Measurements from ENCODE around the gene MRPL40. TPM values are rescaled to one million over a fixed set of nuclear protein-coding genes. Genes with fewer than 3 reads are reported as not detected.

Gene MRPL40
- total and polyA plus RNA-seq, 2 of the 13 experiments (the other 11 are each of a cell fraction or from before 2014, with no cell fraction given) = 42.7 to 79.7 TPM

DNA sequence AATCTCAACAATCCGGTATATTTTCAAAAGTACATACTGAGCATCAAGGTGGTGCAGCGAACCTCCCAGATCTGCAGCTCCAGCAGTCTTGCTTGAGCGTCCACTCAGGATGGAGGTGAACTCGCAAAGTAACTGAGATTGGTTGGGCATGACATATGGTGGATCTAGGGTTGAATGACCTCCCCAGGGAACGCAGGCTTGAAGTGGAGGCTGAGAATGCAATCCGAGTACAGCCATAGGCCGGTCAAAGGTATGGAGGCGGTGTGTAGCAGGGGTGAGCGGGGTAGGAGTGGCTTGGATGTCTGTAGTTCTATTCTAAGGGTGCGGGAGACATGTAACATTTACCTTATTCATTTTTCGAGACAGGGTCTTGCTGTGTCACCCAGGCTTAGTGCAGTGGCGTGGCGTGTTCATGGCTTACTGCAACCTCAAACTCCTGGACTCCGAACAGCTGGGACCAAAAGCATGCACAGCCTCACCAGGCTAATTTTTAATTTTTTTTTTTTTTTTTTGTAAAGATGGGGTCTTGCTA lies 15.8 kb downstream of the MRPL40 start (continued):
- TF ChIP-seq ERF (CRISPR knock-in tag; IDR thresholded peaks at IDR 0.05) = no peak
- peak; percentile 10; the same call in 1 of the 2 replicates for TF ChIP-seq HDAC2 (CRISPR knock-in tag; IDR thresholded peaks at IDR 0.05)
- TF ChIP-seq ZNF232 (CRISPR knock-in tag; IDR thresholded peaks at IDR 0.05; ENCODE audit: borderline replicate concordance) = no peak
- TF ChIP-seq FOXK2 (IDR thresholded peaks at IDR 0.05) = no peak
- no peak for TF ChIP-seq ZNF343 (CRISPR knock-in tag; IDR thresholded peaks at IDR 0.05)
- TF ChIP-seq ZSCAN9 (CRISPR knock-in tag; IDR thresholded peaks at IDR 0.05; ENCODE audit: borderline replicate concordance) = no peak
- TF ChIP-seq EEA1 (CRISPR knock-in tag; IDR thresholded peaks at IDR 0.05; ENCODE audit: borderline replicate concordance) = no peak
- 0 out of 2 replicates have a peak, but pooled peaks have one; percentile 2 for TF ChIP-seq RNF2 (conservative IDR thresholded peaks at IDR 0.05; ENCODE audit: low read depth)
- TF ChIP-seq, protein P1, sequence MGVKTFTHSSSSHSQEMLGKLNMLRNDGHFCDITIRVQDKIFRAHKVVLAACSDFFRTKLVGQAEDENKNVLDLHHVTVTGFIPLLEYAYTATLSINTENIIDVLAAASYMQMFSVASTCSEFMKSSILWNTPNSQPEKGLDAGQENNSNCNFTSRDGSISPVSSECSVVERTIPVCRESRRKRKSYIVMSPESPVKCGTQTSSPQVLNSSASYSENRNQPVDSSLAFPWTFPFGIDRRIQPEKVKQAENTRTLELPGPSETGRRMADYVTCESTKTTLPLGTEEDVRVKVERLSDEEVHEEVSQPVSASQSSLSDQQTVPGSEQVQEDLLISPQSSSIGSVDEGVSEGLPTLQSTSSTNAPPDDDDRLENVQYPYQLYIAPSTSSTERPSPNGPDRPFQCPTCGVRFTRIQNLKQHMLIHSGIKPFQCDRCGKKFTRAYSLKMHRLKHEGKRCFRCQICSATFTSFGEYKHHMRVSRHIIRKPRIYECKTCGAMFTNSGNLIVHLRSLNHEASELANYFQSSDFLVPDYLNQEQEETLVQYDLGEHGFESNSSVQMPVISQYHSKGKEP (CRISPR knock-in tag; IDR thresholded peaks at IDR 0.05) = no peak
- TF ChIP-seq KMT2B (CRISPR knock-in tag; IDR thresholded peaks at IDR 0.05) = no peak
- TF ChIP-seq NFE2L1 (CRISPR knock-in tag; IDR thresholded peaks at IDR 0.05; ENCODE audit: borderline replicate concordance) = no peak
- TF ChIP-seq RAD51 (IDR thresholded peaks at IDR 0.05; ENCODE audit: borderline replicate concordance) = no peak
- TF ChIP-seq LCORL (IDR thresholded peaks at IDR 0.05) = no peak
- no peak for TF ChIP-seq LCORL (CRISPR knock-in tag; IDR thresholded peaks at IDR 0.05)
- 0 out of 2 replicates have a peak, but pooled peaks have one; percentile 1 for TF ChIP-seq CTCF (CRISPR knock-in tag; IDR thresholded peaks at IDR 0.05)
- no peak for TF ChIP-seq ZSCAN22 (CRISPR knock-in tag; IDR thresholded peaks at IDR 0.05)
- TF ChIP-seq HNRNPH1 (optimal IDR thresholded peaks at IDR 0.05; ENCODE audit: low read depth, low read length) = no peak
- TF ChIP-seq ATF7-NPFF (CRISPR knock-in tag; IDR thresholded peaks at IDR 0.05; ENCODE audit: low read depth) = no peak
- no peak for TF ChIP-seq MAFG (CRISPR knock-in tag; IDR thresholded peaks at IDR 0.05)
- TF ChIP-seq ZNF709 (CRISPR knock-in tag; IDR thresholded peaks at IDR 0.05) = no peak
- TF ChIP-seq, protein P2, sequence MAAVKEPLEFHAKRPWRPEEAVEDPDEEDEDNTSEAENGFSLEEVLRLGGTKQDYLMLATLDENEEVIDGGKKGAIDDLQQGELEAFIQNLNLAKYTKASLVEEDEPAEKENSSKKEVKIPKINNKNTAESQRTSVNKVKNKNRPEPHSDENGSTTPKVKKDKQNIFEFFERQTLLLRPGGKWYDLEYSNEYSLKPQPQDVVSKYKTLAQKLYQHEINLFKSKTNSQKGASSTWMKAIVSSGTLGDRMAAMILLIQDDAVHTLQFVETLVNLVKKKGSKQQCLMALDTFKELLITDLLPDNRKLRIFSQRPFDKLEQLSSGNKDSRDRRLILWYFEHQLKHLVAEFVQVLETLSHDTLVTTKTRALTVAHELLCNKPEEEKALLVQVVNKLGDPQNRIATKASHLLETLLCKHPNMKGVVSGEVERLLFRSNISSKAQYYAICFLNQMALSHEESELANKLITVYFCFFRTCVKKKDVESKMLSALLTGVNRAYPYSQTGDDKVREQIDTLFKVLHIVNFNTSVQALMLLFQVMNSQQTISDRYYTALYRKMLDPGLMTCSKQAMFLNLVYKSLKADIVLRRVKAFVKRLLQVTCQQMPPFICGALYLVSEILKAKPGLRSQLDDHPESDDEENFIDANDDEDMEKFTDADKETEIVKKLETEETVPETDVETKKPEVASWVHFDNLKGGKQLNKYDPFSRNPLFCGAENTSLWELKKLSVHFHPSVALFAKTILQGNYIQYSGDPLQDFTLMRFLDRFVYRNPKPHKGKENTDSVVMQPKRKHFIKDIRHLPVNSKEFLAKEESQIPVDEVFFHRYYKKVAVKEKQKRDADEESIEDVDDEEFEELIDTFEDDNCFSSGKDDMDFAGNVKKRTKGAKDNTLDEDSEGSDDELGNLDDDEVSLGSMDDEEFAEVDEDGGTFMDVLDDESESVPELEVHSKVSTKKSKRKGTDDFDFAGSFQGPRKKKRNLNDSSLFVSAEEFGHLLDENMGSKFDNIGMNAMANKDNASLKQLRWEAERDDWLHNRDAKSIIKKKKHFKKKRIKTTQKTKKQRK (IDR thresholded peaks at IDR 0.05; ENCODE audit: low read length) = no peak
